A673 (cell line): ENCODE results near the gene LCORL. TPM values are rescaled to one million over a fixed set of nuclear protein-coding genes. Genes with fewer than 3 reads are reported as not detected.

Experiments
- BruUV-seq: library from RNA; stranded (reverse); fragments of 400-500 nt; replicated peaks from 2 replicates; lab custom pipeline; 2021; lab: Mats Ljungman, UMichigan
- CTCF ChIA-PET: fragments of 300-600 bp; sonication (Branson Sonifier 250); formaldehyde crosslinking; loops from one replicate; lab custom pipeline; 2022; ENCODE audit warnings: antibody characterized with exemption; lab: Charles Lee
- POLR2A ChIA-PET: fragments of 300-600 bp; sonication (Branson Sonifier 250); formaldehyde crosslinking; loops from one replicate; lab custom pipeline; 2022; ENCODE audit warnings: antibody characterized with exemption; ENCODE audit not compliant: low non-redundant PET; lab: Charles Lee
- DNase-seq: peaks from one replicate; pipeline ENCODE4 v3.0.0-alpha.2; 2015; ENCODE audit warnings: low spot score
- H3K27ac ChIP-seq: fragments of 200-600 bp; sonication (generic); 2 replicates; pipeline ENCODE4 v1.5.1; 2016; ENCODE audit warnings: mixed run types, low read depth, mild to moderate bottlenecking, mixed read lengths, antibody characterized with exemption, low read length; ENCODE audit not compliant: poor library complexity, severe bottlenecking
- H3K27me3 ChIP-seq: fragments of 200-600 bp; sonication (generic); replicated peaks from 2 replicates; pipeline ENCODE4 v1.6.1; 2017; ENCODE audit warnings: mixed run types, low read depth, mild to moderate bottlenecking, mixed read lengths, antibody characterized with exemption, low read length; ENCODE audit not compliant: insufficient read depth, poor library complexity
- H3K36me3 ChIP-seq: fragments of 200-600 bp; sonication (generic); 2 replicates; pipeline ENCODE4 v1.6.1; 2016; ENCODE audit warnings: mixed run types, mild to moderate bottlenecking, mixed read lengths, antibody characterized with exemption, low read length; ENCODE audit not compliant: insufficient read depth, poor library complexity, severe bottlenecking
- H3K4me1 ChIP-seq: fragments of 200-600 bp; sonication (generic); 2 replicates; pipeline ENCODE4 v1.6.1; 2017; ENCODE audit warnings: mixed run types, mild to moderate bottlenecking, mixed read lengths, antibody characterized with exemption, low read length; ENCODE audit not compliant: insufficient read depth, poor library complexity, severe bottlenecking
- H3K4me3 ChIP-seq: fragments of 200-600 bp; sonication (generic); 2 replicates; pipeline ENCODE4 v1.5.1; 2016; ENCODE audit warnings: low read depth, mixed run types, mild to moderate bottlenecking, mixed read lengths, low read length; ENCODE audit not compliant: poor library complexity, severe bottlenecking
- H3K9me3 ChIP-seq: fragments of 200-600 bp; sonication (generic); 2 replicates; pipeline ENCODE4 v1.6.1; 2016; ENCODE audit warnings: mixed run types, low read depth, mild to moderate bottlenecking, mixed read lengths, antibody characterized with exemption, low read length; ENCODE audit not compliant: poor library complexity, severe bottlenecking
- CTCF ChIP-seq: fragments of 300-800, 200-600 bp; sonication (generic); conservative IDR thresholded peaks from 2 replicates; pipeline ENCODE4 v1.5.1; 2017; ENCODE audit warnings: low read depth, mild to moderate bottlenecking, antibody characterized with exemption, low read length, moderate library complexity, mixed read lengths
- EZH2 ChIP-seq: fragments of 200-600 bp; sonication (generic); IDR thresholded peaks from 2 replicates; pipeline ENCODE4 v1.6.1; 2017; ENCODE audit warnings: borderline replicate concordance, low read depth, mild to moderate bottlenecking, mixed read lengths, antibody characterized with exemption, low read length; ENCODE audit not compliant: poor library complexity, severe bottlenecking
- intact Hi-C: fragments of 100-400 bp; cut with micrococcal nuclease; formaldehyde crosslinking; loops from one replicate; pipeline ENCODE4 v1.10.0; 2022; ENCODE audit not compliant: unreplicated experiment
- total RNA-seq: library from RNA; stranded (reverse); gene quantifications from 2 replicates; pipeline ENCODE4 v1.2.3, GENCODE V29; 2021

Gene LCORL
- total RNA-seq, 1 experiment from 2014 or later, result 29.7 TPM

GRCh38 chr4:18021470-18021719 lies 160 bp downstream of the LCORL start:
- TF ChIP-seq CTCF (no peak), EZH2 (no peak)
- no TSS peak for BruUV-seq
- H3K27me3 ChIP-seq, result no peaks in the 10 kb centered on the region
- H3K4me3 ChIP-seq, result peak overlapping the region; percentile 88
- no peaks in the 10 kb centered on the region for H3K9me3 ChIP-seq
- H3K4me1 ChIP-seq, result no peaks in the 10 kb centered on the region
- peak overlapping the region; percentile 95 for H3K27ac ChIP-seq
- no peak for DNase-seq
- intact Hi-C loops, result loop anchor here (5.0 kb wide), 1 partner anchor 209 kb away; the partner anchor contains the start of genes DCAF16 and NCAPG
- ChIA-PET CTCF (no interaction called here), POLR2A (no interaction called here)
- H3K36me3 ChIP-seq, result no peaks in the 10 kb centered on the region

DNA sequence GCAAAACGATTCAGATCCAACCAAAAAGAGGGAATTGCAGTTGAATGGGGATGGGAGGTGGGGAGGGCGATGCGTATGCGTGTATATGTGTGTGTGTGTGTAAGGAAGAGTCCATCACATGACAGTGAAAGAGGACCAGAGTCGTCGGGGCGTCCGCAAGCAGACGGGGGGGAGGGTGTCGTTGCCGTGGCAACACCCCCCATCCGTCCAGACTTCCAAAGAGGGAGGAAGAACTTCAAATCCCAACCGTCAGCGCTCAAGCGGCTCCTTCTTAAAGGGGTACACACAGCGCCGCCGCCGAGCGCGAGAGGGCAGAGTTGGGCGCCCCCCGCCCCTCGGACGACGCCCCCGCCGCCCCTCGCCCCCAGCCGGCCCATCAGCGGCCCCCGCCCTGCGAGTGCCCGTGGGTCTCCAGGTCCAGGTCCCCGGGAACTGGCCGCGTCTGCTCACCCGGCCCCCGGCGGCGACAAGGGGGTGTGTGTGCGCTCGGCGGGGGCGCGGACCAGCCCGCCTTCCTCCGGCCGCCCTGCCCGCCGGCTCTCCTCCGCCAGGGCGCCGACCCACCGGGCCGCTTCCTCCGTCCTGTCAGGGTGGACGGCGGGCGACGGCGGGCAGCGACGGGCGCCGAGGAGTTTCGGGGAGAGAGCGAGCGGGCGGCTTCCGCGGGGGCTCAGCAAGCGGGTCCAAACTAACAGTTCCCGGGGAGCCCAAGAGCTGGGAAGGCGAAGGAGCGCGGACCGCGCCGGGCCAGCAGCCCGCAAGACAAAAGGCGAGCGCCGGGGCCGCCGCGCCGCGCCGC lies 685 bp downstream of the LCORL start:
- intact Hi-C loops, result loop anchor here (5.0 kb wide), 1 partner anchor 209 kb away; the partner anchor contains the start of genes DCAF16 and NCAPG
- CTCF ChIA-PET, result no interaction called here
- Histone ChIP-seq H3K4me3 (peak overlapping the region; percentile 88), H3K36me3 (no peaks in the 10 kb centered on the region), H3K27ac (peak overlapping the region; percentile 95), H3K4me1 (no peaks in the 10 kb centered on the region), H3K27me3 (no peaks in the 10 kb centered on the region), H3K9me3 (no peaks in the 10 kb centered on the region)
- TF ChIP-seq CTCF (no peak), EZH2 (no peak)
- peak; percentile 84 for DNase-seq
- POLR2A ChIA-PET, result no interaction called here
- BruUV-seq, result no TSS peak

DNA sequence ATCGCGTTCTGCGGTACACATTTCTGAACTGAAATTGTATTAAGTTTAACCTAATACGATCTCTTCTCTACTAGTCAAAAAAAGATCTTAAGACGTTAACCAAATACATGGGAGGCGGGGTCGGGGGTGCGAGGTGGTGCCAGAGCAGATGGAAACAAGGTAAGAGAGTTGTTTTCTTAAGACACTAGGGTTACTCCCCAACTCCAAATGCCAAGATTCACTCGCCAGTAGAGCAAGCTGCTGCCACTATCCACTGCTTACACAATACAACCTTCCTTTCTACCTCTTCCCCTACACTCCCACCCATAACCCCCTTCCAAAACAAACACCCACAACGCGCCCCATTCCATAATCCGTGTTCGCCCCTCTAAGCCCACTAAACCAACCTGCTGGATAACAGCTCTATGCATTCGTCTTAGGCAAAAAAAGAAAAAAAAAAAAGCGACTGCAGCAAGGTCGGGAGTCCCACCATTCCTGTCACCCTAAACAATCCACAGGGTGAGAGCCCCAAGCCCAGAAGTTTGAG lies 1.3 kb downstream of the LCORL start:
- TF ChIP-seq EZH2, result no peak
- no peak for TF ChIP-seq CTCF
- CTCF ChIA-PET, result no interaction called here
- peak; percentile 6 for DNase-seq
- intact Hi-C loops, result loop anchor here (5.0 kb wide), 1 partner anchor 208 kb away; the partner anchor contains the start of genes DCAF16 and NCAPG
- H3K9me3 ChIP-seq, result no peaks in the 10 kb centered on the region
- no peaks in the 10 kb centered on the region for H3K27me3 ChIP-seq
- BruUV-seq, result TSS peak; percentile 21
- POLR2A ChIA-PET, result no interaction called here
- H3K4me1 ChIP-seq, result no peaks in the 10 kb centered on the region
- peak overlapping the region; percentile 88 for H3K4me3 ChIP-seq
- H3K27ac ChIP-seq, result no peak overlapping the region
- H3K36me3 ChIP-seq, result no peaks in the 10 kb centered on the region
